Measurements from ENCODE around the gene BPHL.

DNA sequence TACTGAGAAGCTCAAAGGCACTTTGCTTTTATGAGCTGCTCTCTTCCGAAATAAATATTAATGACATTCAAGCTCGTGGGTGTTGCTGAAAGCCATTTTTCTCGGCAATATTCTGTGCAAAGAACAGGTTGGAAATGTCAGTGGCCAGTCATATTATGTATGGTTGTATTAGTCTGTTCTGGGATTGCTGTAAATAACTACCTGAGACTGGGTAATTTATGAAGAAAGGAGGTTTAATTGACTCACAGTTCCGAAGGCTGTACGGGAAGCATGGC is 76.8 kb downstream of the BPHL start:
- TF ChIP-seq, protein P1, sequence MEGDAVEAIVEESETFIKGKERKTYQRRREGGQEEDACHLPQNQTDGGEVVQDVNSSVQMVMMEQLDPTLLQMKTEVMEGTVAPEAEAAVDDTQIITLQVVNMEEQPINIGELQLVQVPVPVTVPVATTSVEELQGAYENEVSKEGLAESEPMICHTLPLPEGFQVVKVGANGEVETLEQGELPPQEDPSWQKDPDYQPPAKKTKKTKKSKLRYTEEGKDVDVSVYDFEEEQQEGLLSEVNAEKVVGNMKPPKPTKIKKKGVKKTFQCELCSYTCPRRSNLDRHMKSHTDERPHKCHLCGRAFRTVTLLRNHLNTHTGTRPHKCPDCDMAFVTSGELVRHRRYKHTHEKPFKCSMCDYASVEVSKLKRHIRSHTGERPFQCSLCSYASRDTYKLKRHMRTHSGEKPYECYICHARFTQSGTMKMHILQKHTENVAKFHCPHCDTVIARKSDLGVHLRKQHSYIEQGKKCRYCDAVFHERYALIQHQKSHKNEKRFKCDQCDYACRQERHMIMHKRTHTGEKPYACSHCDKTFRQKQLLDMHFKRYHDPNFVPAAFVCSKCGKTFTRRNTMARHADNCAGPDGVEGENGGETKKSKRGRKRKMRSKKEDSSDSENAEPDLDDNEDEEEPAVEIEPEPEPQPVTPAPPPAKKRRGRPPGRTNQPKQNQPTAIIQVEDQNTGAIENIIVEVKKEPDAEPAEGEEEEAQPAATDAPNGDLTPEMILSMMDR (IDR thresholded peaks at IDR 0.05): no peak
- TF ChIP-seq POLR2A (IDR thresholded peaks at IDR 0.05) (no peak), EP300 (IDR thresholded peaks at IDR 0.05) (no peak)

Measured in tibial nerve (tissue), 4 donors.